GM19099 (cell line): Measurements from ENCODE around the gene SORCS3.

Experiments used
- POLR2A ChIP-seq: IDR thresholded peaks from 3 replicates; pipeline ENCODE4 v1.6.1; 2011; ENCODE audit warnings: low read depth; ENCODE audit not compliant: insufficient read length; ENCODE audit errors: extremely low read depth

The SORCS3 gene

DNA sequence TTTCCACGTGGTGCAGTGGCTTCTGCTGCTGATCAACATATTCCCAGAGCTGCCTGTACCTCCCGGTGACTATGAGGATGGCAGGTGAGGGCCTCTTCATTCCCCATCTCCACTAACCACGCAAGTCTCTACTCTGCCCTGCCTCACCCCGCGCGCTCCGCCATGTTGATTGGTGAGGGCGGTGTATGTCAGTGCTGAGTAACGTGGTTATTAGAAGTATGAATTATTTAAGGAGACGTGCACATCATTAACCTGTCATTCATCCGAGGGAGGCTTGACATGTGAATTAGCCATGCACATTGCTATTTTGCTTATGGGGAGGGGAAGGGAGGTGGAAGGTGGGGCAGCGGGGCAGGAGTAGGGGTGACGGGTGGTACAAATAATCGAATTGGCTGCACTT is 138.6 kb downstream of the SORCS3 start:
- TF ChIP-seq POLR2A, result no peak

DNA sequence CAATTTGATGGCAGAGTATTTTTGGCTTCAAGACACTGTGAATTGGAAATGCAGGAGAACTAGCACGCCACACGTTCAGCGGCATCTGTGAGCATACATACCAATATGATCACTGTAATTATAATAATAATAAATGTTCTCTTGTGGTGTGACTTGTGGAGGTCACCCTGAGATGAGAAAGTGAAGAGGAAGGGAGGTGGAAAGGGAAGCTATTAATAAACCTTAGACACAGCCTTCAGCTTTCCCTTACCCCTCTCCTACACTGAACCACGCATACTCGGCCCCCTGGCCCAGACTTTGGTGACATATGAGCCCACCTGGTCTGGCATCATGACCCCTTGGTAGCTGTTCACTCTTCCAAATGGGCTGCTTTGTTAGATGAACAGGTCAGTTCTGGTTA is 139.1 kb downstream of the SORCS3 start:
- no peak for TF ChIP-seq POLR2A

DNA sequence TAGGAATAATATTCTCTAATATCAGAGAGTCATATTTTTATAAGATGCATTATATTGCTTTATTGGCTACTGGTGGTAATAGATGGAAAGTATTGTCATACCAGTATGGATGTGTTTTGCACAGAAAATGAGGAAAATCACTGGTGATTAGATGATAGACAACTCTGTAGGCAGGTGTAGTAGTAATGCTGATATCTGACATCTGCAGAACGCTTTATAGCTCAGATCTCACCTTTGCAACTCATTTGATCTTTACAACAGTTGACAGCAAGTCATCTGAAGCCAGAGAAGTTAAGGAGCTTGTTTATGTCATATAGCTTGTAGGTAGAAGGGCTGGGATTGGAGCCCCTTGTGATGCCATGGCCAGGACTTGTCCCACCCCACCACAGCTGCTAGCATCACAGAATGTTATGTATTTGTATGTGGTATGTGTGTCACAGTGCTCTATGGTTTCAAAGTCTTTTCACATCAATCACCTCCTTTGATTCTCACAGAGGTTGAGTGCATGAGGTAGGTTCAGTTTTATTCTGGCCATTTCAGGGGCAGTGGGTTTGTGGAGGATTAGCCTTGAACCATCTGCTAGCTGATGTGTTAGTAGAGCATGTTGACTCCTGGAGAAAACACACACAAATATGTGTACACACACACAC is 140.0 kb downstream of the SORCS3 start:
- no peak for TF ChIP-seq POLR2A

DNA sequence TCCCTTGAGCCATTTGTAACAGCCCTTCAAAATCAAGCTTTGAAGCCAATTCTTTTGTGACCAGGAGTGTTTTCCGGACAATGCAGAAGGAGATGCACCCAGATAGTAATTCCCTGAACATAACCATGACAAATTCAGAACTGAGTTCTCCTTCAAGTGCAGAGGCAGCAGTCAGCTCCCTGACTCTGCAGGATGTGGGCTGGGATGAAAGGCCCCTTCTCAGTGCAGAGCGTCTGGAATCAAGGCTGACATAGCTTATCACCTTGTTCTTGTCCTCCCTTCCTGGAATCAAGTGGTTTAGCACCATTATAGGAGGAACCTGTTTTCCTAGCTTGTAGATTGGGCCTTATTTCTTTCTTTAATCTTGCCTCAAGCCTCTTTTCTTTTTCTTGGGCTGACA is 143.4 kb downstream of the SORCS3 start:
- TF ChIP-seq POLR2A, result no peak

DNA sequence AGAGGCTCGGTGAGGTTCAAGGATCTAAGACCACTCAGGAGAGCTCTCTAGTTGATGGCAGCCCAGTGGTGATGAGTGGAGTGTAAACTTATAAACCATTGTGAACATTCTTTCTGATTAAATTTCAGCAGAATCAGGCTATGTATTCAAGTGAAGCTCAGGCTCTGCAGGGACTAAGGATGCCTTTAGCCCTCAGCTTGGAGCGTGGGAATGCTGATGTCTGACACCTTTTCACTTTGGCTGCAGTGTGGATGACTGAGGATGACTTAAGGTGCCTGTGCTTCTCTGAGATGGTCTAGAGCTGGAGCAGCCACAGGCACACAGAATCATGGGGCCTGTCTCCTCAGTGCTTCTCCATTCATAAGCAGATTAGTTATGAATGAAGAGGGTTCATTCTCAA is 150.4 kb downstream of the SORCS3 start:
- TF ChIP-seq POLR2A, result no peak

DNA sequence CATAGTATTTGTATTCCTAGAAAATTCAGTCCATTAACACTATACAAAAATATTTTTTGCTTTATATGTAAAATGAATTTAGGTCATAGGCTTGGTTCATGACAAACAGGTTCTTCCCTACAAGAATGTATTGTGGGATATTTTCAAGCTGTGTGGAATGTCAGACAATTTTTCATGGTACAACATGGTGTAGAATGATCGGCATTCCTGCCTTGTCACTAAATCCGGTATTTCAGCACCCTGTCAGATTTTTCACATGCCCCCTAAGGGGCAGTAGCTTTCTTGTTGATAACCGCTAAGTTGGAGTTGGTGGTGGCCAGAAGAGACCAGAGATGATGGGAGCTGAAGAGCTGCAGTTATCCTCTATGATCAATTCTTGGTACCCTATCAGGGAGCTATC is 154.3 kb downstream of the SORCS3 start:
- no peak for TF ChIP-seq POLR2A

DNA sequence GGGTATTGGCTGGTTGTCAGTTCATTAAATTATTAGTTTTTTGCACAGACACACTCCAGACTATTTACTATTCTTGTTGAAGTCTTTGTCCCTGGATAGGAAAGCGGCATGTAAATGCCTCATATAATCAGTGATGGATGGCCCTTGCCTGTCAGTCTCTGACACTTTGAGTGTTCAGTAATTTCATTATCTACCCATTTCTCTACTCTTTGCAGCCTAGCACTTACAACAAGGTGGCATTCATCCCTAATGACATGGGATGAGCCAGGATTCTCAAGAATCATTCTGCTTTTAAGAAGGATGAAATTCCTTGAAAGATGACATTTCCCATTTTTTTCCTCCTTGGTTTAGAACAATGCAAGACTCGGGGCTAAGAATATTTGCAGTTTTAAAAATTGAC is 155.7 kb downstream of the SORCS3 start:
- TF ChIP-seq POLR2A, result no peak

DNA sequence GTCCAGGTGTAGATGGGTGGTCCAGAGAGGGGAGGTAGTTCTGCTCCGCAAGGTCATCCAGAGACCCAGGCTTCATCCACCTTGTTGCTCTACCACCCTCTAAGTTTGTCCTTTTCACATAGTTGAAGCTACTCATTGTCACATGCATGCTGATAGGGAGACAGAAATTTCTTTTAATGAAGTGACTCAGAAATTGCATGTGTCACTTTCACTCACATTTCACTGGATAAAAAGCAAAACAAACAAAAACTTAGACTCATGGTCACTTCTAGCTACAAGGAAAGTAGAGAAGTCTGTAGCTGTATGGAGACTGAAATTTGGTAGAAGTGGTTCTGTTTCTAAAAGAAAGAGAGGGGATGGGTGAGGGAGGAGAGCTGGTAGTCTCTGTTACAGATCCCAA is 161.9 kb downstream of the SORCS3 start:
- TF ChIP-seq POLR2A, result no peak

DNA sequence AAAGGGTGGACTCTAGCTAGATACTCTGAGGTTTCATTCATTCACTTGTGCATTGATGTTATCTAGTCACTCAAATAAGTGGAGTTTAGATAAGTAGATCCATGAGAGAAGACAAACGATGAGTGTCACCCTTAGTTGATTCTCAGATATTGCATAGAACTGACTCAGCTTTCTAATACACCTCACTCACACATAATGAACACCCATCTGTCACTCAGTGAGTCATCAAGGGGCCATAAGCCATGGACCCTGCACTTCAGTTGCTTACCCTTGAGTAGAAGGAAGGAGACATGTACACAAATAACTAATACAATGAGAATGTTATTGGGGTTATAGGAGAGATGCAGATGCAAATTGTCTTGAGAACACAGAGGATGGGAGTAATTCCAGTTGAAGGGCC is 163.8 kb downstream of the SORCS3 start:
- TF ChIP-seq POLR2A, result no peak

DNA sequence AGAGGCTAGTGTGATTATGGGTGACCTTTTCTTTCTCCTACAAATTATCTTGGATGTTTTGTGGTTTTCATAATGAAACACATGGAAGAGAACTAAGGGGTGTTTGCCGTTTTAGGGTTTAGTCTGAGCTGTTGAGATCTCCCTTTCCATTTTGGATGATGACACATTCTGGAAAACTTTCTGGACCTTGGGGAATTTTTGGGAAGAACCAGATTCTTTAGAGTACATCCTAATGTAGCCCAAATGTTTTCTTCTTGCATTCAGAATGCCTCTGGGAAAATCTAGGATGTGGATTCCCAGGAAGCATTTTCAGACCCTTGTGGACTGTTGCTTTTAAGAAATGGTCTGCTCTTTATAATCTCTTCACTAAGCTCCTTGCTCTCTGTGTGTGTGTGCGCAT is 165.7 kb downstream of the SORCS3 start:
- no peak for TF ChIP-seq POLR2A

DNA sequence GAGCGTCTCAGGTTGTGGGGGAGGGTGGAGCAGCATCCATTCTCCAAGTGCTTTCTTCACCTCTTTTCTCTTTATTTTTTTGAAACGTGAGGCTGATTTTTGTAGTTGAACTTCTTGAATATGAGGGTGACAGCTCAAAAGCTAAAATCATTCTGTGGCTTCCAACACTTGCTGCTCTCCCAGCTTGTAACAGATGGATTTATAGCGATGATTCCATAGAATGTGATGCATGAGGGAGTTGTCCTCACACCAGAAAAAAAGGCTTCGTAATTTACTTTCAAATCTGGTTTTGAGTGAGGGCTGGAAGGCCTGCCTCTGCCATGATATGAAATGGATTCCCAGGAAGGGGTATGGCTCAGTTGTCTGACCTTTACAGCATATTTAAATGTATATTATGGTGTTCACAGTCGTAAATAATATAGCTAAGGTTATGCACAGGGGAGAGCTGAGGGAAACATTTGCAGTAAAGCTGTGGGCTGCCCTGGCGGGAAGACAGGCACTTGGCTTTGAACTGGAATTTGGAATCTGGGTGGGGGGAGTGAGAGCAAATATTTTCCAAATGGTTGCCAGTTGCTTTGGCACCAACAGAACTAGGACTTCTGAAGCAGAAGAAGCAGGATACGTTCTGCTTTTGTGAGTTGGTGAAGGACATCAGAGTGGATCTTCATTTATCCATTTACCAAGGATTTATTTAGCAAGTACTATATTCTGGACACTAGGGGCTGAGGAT is 166.7 kb downstream of the SORCS3 start:
- TF ChIP-seq POLR2A, result no peak

DNA sequence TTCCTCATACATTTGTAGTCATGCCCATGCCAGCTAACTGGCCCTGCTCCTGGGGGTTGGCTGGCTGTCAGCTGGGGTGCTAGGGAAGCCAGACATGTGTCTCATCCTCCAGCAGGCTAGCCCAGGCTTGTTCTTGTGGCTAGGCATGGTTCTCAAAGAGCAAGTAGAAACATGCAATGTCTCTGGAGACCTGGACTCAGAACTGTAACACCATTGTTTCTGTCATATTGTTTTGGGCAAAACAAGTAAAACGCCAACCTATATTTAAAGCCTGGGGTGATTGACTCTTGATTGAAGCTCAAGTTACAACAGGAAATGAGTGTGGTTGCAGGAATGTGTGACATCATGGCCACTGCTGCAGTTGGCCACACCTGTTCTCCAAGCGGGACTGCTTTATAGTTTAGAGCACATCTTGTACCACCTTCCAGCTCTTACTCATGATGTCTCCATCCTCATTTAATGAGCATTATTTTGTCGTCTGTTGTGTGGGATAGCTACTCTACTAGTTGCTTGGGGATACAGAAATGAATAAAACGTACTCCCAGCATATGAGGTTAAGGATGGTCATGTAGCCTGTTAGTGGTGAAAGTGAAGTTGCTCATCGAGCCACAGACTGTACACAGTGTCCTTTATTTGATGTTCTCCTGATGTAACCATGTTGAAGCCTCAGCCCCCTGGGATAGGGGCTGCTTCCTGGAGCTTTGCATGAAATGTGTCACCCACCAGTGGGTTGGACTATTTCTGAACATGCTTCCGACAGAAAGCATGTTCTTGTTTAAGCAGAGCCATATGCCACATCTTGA is 168.4 kb downstream of the SORCS3 start:
- no peak for TF ChIP-seq POLR2A

DNA sequence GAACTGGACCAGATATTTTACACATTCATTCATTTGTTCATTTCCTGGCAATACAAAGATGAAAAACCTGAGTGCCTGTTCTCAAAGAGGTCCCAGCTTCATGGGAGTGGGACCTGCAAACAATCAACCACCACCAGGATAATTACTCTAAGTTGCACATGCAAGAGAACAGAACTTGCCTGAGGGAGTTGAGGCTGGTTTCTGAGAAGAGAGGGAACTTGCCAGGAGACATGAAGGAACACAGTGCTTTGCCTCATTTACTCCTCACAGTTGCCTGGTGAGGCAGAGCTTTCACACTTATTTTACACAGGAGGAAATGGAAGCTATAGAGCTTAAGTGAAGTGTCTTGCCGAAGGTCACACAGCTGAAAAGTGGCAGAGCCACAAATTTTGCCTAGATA is 170.1 kb downstream of the SORCS3 start:
- TF ChIP-seq POLR2A, result no peak

DNA sequence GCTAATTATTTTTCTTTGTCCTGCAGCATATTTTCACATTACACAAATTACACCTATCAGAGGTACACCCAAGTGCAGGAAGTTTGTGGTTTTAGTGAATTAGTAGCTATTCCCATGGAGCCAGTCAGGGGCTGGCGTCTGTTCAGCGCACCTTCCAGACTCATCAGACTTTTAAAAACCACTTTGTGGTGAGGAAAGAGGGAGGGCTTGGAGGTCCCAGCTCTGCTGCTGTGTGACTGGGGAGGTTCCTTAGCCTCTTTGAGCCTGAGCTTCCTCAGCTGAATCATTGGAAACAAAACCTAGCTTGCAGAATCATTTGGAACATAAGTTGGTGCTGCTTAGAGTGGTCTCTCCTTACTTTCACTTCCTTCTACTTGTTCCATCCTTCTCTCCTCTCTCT is 175.4 kb downstream of the SORCS3 start:
- TF ChIP-seq POLR2A, result no peak

DNA sequence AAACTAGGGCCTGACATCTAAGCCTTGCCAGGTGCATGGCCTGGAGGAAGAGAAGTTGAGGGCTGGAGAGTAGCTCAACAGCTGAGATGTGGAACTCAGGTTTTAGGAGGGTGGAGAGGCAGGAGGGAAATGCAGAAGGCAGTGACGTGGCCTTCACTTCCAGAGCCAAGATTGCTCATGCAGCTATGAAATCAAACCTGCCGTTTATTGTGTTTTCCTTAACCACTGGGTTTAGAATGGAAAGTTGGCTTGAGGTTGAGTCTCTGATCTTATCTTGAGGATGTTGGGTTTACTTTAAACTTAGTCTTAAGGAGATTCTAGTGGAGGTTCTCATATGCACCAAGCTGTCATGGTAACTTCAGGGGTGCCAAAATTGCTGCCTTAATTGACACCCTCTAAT is 178.6 kb downstream of the SORCS3 start:
- no peak for TF ChIP-seq POLR2A

DNA sequence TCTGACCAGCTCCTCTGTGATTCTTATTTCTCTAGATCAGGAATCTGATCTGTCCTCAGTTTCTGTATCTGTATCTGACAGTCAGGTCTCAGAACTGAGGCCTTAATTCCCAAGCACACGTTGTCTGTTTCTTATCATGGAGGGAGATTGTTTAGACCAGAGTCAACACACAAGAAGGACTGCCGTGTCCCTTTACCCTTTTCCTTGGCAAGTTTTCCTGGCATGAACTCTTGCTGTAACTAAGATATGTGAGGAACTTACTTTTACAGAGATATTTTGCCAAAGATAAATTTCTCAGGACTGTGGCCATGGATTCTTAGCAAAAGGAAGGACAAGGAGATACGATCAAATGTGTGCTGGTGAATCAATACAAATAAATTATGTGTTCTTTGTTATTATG is 181.0 kb downstream of the SORCS3 start:
- no peak for TF ChIP-seq POLR2A
